ENCODE data around the gene MDM2. TPM values are rescaled to one million over a fixed set of nuclear protein-coding genes. Genes with fewer than 3 reads are reported as not detected.
"Not testable (repeated sequence)": the region's sequence is repeated elsewhere in the genome, so short reads cannot be mapped to it uniquely, and the experiment has no call there.

MDM2 gene
- total RNA-seq, 4 donors from 2014 or later: 46.5 to 87.1 (median 67.9) TPM

DNA sequence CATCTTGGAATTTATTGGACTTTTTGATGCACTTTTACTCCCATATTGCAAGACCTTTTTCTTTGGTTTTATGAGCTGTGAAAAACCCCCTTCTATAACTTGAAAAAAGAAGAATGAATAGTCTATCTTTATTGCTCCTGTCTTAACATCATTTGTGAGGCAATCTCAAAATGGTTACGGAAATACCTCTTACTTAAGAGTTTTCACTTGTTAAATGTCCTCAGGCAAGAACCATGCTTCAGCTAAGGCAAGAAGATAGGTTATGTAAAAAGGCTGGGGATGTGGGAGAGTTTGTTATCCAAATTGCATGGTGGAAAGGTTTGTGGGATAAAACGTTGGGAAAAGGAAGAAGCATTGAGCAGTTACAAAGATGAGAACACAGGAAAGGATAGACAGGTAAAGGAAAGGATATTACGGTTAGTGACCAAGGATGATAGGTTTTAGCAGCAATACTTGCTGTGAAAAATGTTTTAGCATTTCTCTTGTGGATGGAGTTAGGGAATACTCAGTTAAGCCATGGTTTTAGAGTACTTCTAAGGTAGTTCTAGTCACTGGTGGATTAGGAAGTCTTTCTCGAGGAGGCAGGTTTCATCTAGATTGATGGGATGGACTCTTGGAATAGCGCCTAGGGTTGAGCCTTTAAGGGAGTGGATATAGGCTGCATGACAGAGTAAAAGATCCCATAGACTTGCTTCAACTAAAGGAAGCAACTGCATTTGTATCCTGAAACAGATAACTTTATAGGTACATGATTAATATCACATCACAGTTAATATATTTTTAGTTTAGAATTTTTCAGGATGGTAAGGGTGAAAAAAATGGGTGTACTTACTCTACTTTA, 30.3 kb downstream of the MDM2 start:
- no peak overlapping the region for H3K27ac ChIP-seq
- no peaks in the 10 kb centered on the region for H3K9me3 ChIP-seq
- DNase-seq: no peak
- WGBS, 2 donors: 77 to 81% methylated on average over 5 of the region's 5 CpGs
- no peaks in the 10 kb centered on the region for H3K27me3 ChIP-seq
- H3K36me3 ChIP-seq: peaks cover 0 to 98% (median 24%) of the 10 kb centered on the region in 3 donors
- TF ChIP-seq POLR2A (IDR thresholded peaks at IDR 0.05): no peak
- TF ChIP-seq CTCF (IDR thresholded peaks at IDR 0.05): no peak
- no peaks in the 10 kb centered on the region for H3K4me1 ChIP-seq
- intact Hi-C loops (cut with DNase I): no loop called here
- H3K4me3 ChIP-seq: no peak overlapping the region

GRCh38 chr12:68839183-68840147, 31.5 kb downstream of the MDM2 start:
- Histone ChIP-seq H3K27ac (no peak overlapping the region), H3K36me3 (peaks cover 0 to 98% (median 20%) of the 10 kb centered on the region in 3 donors), H3K9me3 (no peaks in the 10 kb centered on the region), H3K4me1 (no peaks in the 10 kb centered on the region), H3K27me3 (no peaks in the 10 kb centered on the region), H3K4me3 (no peak overlapping the region)
- DNase-seq: no peak
- no peak for TF ChIP-seq POLR2A (IDR thresholded peaks at IDR 0.05)
- no peak for TF ChIP-seq CTCF (IDR thresholded peaks at IDR 0.05)
- WGBS, 2 donors: 61 to 72% methylated on average over 2 of the region's 2 CpGs
- intact Hi-C loops (cut with DNase I): no loop called here

DNA sequence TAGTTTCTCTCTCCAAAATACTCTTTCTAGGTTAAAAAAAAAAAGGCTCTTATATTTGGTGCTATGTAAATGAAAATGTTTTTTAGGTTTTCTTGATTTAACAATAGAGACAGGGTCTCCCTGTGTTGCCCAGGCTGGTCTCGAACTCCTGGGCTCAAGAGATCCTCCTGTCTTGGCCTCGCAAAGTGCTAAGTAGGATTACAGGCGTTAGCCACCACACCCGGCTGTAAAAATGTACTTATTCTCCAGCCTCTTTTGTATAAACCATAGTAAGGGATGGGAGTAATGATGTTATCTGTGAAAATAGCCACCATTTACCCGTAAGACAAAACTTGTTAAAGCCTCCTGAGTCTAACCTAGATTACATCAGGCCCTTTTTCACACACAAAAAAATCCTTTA, 33.2 kb downstream of the MDM2 start:
- H3K36me3 ChIP-seq: peaks cover 0 to 98% (median 16%) of the 10 kb centered on the region in 3 donors
- H3K9me3 ChIP-seq; intact Hi-C loops (cut with DNase I); H3K27ac ChIP-seq; H3K4me1 ChIP-seq; H3K27me3 ChIP-seq; H3K4me3 ChIP-seq; DNase-seq: not testable (repeated sequence)
- WGBS, 2 donors: 97 to 98% methylated on average over 5 of the region's 5 CpGs

- Histone ChIP-seq H3K36me3 (peaks cover 0 to 96% (median 16%) of the 10 kb centered on the region in 3 donors), H3K9me3 (no peaks in the 10 kb centered on the region), H3K4me3 (no peak overlapping the region), H3K4me1 (no peaks in the 10 kb centered on the region), H3K27me3 (no peaks in the 10 kb centered on the region), H3K27ac (no peak overlapping the region)
- TF ChIP-seq CTCF (IDR thresholded peaks at IDR 0.05) (no peak), POLR2A (IDR thresholded peaks at IDR 0.05) (no peak)
- WGBS, 2 donors: 85 to 88% methylated on average over 2 of the region's 2 CpGs
- intact Hi-C loops (cut with DNase I): no loop called here
- DNase-seq: no peak
Observed at GRCh38 chr12:68841717-68842116, 33.7 kb downstream of the MDM2 start.

GRCh38 chr12:68842123-68842522, 34.1 kb downstream of the MDM2 start:
- H3K27me3 ChIP-seq: no peaks in the 10 kb centered on the region
- no peak overlapping the region for H3K27ac ChIP-seq
- no peak for DNase-seq
- H3K4me3 ChIP-seq: no peak overlapping the region
- no peak for TF ChIP-seq POLR2A (IDR thresholded peaks at IDR 0.05)
- TF ChIP-seq CTCF (IDR thresholded peaks at IDR 0.05): no peak
- peaks cover 0 to 92% (median 13%) of the 10 kb centered on the region in 3 donors for H3K36me3 ChIP-seq
- intact Hi-C loops (cut with DNase I): no loop called here
- WGBS, 2 donors: 89 to 92% methylated on average over 3 of the region's 3 CpGs
- H3K9me3 ChIP-seq: no peaks in the 10 kb centered on the region
- H3K4me1 ChIP-seq: no peaks in the 10 kb centered on the region

Measured in esophagus squamous epithelium (tissue), 5 donors.